ENCODE measurements around the gene BNC2. TPM values are rescaled to one million over a fixed set of nuclear protein-coding genes. Genes with fewer than 3 reads are reported as not detected.
"Not testable (repeated sequence)": the region's sequence is repeated elsewhere in the genome, so short reads cannot be mapped to it uniquely, and the experiment has no call there.

BNC2 gene
- total and polyA plus RNA-seq, 2 experiments from 2014 or later: 19.3 to 20.7 TPM

DNA sequence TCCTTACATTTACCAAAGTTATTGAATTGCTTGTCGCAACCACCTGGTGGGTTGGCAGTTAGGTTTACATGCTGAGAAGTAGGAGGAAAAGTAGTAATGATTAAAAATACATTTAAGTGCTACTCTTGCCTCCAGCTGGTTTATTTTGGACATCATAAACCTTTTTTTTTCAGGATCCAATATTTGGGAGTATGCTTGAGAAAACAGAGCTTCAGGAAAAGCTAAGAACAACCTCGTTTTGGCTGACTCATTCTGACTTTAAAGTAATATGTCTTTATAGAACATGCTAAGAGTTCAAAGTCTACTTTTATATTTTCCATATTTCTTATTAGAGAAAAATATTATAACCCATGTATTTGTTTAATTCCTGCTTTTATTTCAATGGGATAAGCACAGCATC, 41.7 kb upstream of the BNC2 start:
- H2AFZ ChIP-seq: no peak overlapping the region

DNA sequence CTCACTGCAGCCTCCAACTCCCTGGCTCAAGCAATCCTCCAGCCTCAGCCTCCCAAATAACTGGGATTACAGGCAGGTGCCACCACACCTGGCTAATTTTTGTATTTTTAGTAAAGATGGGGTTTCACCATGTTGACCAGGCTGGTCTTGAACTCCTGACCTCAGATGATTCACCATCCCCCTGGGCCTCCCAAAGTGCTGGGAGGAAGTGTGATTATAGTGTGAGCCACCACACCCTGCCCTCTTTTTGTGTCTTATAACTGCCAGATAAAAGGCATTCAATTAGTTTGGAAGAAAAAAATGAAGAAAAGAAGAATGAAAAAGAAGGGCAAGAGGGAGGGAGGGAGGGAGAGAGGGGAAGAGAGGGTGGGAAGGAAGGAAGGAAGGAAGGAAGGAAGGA, 37.7 kb upstream of the BNC2 start:
- H4K20me1 ChIP-seq (ENCODE audit: insufficient read depth, poor library complexity, severe bottlenecking); H3K27ac ChIP-seq; DNase-seq (ENCODE audit: low spot score); H3K9me2 ChIP-seq (replicated peaks; ENCODE audit: insufficient read depth); H3K4me1 ChIP-seq (ENCODE audit: insufficient read depth); H3K79me2 ChIP-seq; H3K9me3 ChIP-seq (ENCODE audit: low read depth); H3K4me3 ChIP-seq; H3K36me3 ChIP-seq (replicated peaks; ENCODE audit: insufficient read depth, low read depth); H3K27me3 ChIP-seq; H3K4me2 ChIP-seq; H2AFZ ChIP-seq: not testable (repeated sequence)

More for the DNA sequence above, 41.7 kb upstream of the BNC2 start:
- no peaks in the 10 kb centered on the region for H3K9me3 ChIP-seq (ENCODE audit: low read depth)
- TF ChIP-seq EZH2 (IDR thresholded peaks at IDR 0.05; ENCODE audit: borderline replicate concordance) (no peak), EZH2phosphoT487 (IDR thresholded peaks at IDR 0.05; ENCODE audit: low read depth, severe bottlenecking, unreplicated experiment) (no peak), CTCF (IDR thresholded peaks at IDR 0.05; ENCODE audit: poor library complexity) (no peak)
- H4K20me1 ChIP-seq (ENCODE audit: insufficient read depth, poor library complexity, severe bottlenecking): no peaks in the 10 kb centered on the region
- H3K27me3 ChIP-seq: no peaks in the 10 kb centered on the region
- H3K4me1 ChIP-seq (ENCODE audit: insufficient read depth): no peaks in the 10 kb centered on the region
- H3K4me2 ChIP-seq: no peak overlapping the region
- no peak for DNase-seq (ENCODE audit: low spot score)
- no peak overlapping the region for H3K27ac ChIP-seq
- no peaks in the 10 kb centered on the region for H3K9me2 ChIP-seq (replicated peaks; ENCODE audit: insufficient read depth)
- H3K79me2 ChIP-seq: no peaks in the 10 kb centered on the region
- no peak overlapping the region for H3K4me3 ChIP-seq
- 78% methylated on average over 2 of the region's 2 CpGs for WGBS (ENCODE audit: low lambda C conversion rate, missing lambda C conversion rate)
- no peaks in the 10 kb centered on the region for H3K36me3 ChIP-seq (replicated peaks; ENCODE audit: insufficient read depth, low read depth)

GRCh38 chr9:16904655-16905054, 34.2 kb upstream of the BNC2 start:
- no peaks in the 10 kb centered on the region for H3K4me1 ChIP-seq (ENCODE audit: insufficient read depth)
- H3K27ac ChIP-seq: no peak overlapping the region
- TF ChIP-seq EZH2phosphoT487 (IDR thresholded peaks at IDR 0.05; ENCODE audit: low read depth, severe bottlenecking, unreplicated experiment) (no peak), EZH2 (IDR thresholded peaks at IDR 0.05; ENCODE audit: borderline replicate concordance) (no peak), CTCF (IDR thresholded peaks at IDR 0.05; ENCODE audit: poor library complexity) (no peak)
- no peaks in the 10 kb centered on the region for H3K79me2 ChIP-seq
- H3K4me3 ChIP-seq: no peak overlapping the region
- no peaks in the 10 kb centered on the region for H3K36me3 ChIP-seq (replicated peaks; ENCODE audit: insufficient read depth, low read depth)
- no peak overlapping the region for H2AFZ ChIP-seq
- no peaks in the 10 kb centered on the region for H3K9me3 ChIP-seq (ENCODE audit: low read depth)
- H3K27me3 ChIP-seq: no peaks in the 10 kb centered on the region
- H4K20me1 ChIP-seq (ENCODE audit: insufficient read depth, poor library complexity, severe bottlenecking): no peaks in the 10 kb centered on the region
- WGBS (ENCODE audit: low lambda C conversion rate, missing lambda C conversion rate): 73% methylated on average over 4 of the region's 4 CpGs
- H3K4me2 ChIP-seq: no peak overlapping the region
- H3K9me2 ChIP-seq (replicated peaks; ENCODE audit: insufficient read depth): no peaks in the 10 kb centered on the region
- DNase-seq (ENCODE audit: low spot score): no peak

DNA sequence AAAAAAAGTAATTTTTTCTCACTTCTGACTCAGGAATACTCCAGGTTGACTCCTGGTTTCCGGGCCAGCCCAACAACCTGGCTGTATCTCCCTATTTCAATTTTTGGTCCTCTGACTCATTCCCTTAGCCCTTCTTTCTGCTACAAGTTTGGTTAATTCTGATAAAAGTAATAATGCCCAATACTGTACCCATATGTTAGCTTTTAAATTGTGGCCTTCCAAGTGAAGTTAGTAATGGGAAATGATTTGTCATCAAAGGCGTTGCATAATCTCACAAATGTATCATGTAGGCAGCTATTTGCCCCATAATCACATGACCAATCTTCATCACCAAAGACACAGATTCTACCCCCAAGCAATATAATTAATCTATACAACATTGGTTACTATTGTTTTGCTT, 31.1 kb upstream of the BNC2 start:
- Histone ChIP-seq H3K4me3 (no peak overlapping the region), H3K36me3 (replicated peaks; ENCODE audit: insufficient read depth, low read depth) (no peaks in the 10 kb centered on the region), H3K4me1 (ENCODE audit: insufficient read depth) (no peaks in the 10 kb centered on the region), H4K20me1 (ENCODE audit: insufficient read depth, poor library complexity, severe bottlenecking) (no peaks in the 10 kb centered on the region), H3K27ac (no peak overlapping the region), H2AFZ (no peak overlapping the region), H3K27me3 (no peaks in the 10 kb centered on the region), H3K79me2 (no peaks in the 10 kb centered on the region), H3K9me2 (replicated peaks; ENCODE audit: insufficient read depth) (no peaks in the 10 kb centered on the region), H3K4me2 (no peak overlapping the region), H3K9me3 (ENCODE audit: low read depth) (no peaks in the 10 kb centered on the region)
- WGBS (ENCODE audit: low lambda C conversion rate, missing lambda C conversion rate): 98% methylated on average over 2 of the region's 2 CpGs
- no peak for DNase-seq (ENCODE audit: low spot score)
- TF ChIP-seq EZH2 (IDR thresholded peaks at IDR 0.05; ENCODE audit: borderline replicate concordance): no peak
- no peak for TF ChIP-seq EZH2phosphoT487 (IDR thresholded peaks at IDR 0.05; ENCODE audit: low read depth, severe bottlenecking, unreplicated experiment)
- no peak for TF ChIP-seq CTCF (IDR thresholded peaks at IDR 0.05; ENCODE audit: poor library complexity)
